Natural killer cell (primary cell): ENCODE data around the gene OARD1. TPM values are rescaled to one million over a fixed set of nuclear protein-coding genes. Genes with fewer than 3 reads are reported as not detected.

Experiments
- ATAC-seq, 3 donors: fragments of 150-1000 bp in 2 of 3; fragments of 200-7000 bp in 1 of 3; cut with Tn5 transposase; 1 replicate in 1 of 3; 2 replicates in 2 of 3; pipeline ENCODE4 v1.10.0; 2021; ENCODE audit warnings: mild to moderate bottlenecking in 2 of 3, moderate library complexity in 2 of 3
- DNase-seq, 2 donors: peaks; one replicate each; pipeline versions ENCODE4 v3.0.0 to v3.0.0-alpha.2; 2013 to 2021; ENCODE audit warnings: mixed read lengths in 1 of 2
- H3K27ac ChIP-seq: one replicate; pipeline ENCODE4 v1.5.1; 2013; ENCODE audit warnings: mild to moderate bottlenecking, low read length
- H3K27me3 ChIP-seq: one replicate; pipeline ENCODE4 v1.6.1; 2013; ENCODE audit warnings: low read length; ENCODE audit not compliant: control insufficient read depth, insufficient read depth
- H3K36me3 ChIP-seq: one replicate; pipeline ENCODE4 v1.6.1; 2013; ENCODE audit warnings: low read length; ENCODE audit not compliant: control insufficient read depth, insufficient read depth
- H3K4me1 ChIP-seq: one replicate; pipeline ENCODE4 v1.6.1; 2013; ENCODE audit warnings: low read length; ENCODE audit not compliant: control insufficient read depth, insufficient read depth
- H3K4me3 ChIP-seq: one replicate; pipeline ENCODE4 v1.5.1; 2013; ENCODE audit warnings: low read length
- H3K9me3 ChIP-seq: one replicate; pipeline ENCODE4 v1.6.1; 2013; ENCODE audit warnings: low read length; ENCODE audit not compliant: control insufficient read depth, insufficient read depth
- H3K27ac Mint-ChIP-seq, 2 donors: one replicate each; pipeline ENCODE4 v1.8.0; 2022; ENCODE audit warnings: mild to moderate bottlenecking in 2 of 2, mixed read lengths in 2 of 2, moderate library complexity in 1 of 2
- H3K27me3 Mint-ChIP-seq, 2 donors: one replicate each; pipeline ENCODE4 v1.8.0; 2022; ENCODE audit warnings: low read depth in 2 of 2, mixed read lengths in 2 of 2
- H3K36me3 Mint-ChIP-seq: one replicate; pipeline ENCODE4 v1.8.0; 2022; ENCODE audit warnings: mixed read lengths
- H3K4me1 Mint-ChIP-seq, 2 donors: one replicate each; pipeline ENCODE4 v1.8.0; 2022; ENCODE audit warnings: mixed read lengths in 2 of 2
- H3K4me3 Mint-ChIP-seq: one replicate; pipeline ENCODE4 v1.8.0; 2022; ENCODE audit warnings: mild to moderate bottlenecking, moderate library complexity, mixed read lengths
- H3K9me3 Mint-ChIP-seq, 2 donors: one replicate each; pipeline ENCODE4 v1.8.0; 2022; ENCODE audit warnings: mixed read lengths in 2 of 2
- CTCF ChIP-seq: fragments of 200-600 bp; IDR thresholded peaks from one replicate; pipeline ENCODE4 v1.8.0; 2022; ENCODE audit warnings: antibody characterized with exemption
- WGBS: methylation state at CpG from one replicate; pipeline ENCODE4 v1.1.7; 2013; ENCODE audit warnings: missing lambda C conversion rate; ENCODE audit not compliant: insufficient coverage; 5-methylcytosine and 5-hydroxymethylcytosine counted together
- intact Hi-C: fragments of 100-400 bp; cut with micrococcal nuclease; formaldehyde crosslinking; loops from one replicate; pipeline ENCODE4 v1.14.2; 2022
- total RNA-seq, 4 donors: library from RNA; stranded (reverse); fragments of 120-200 nt in 1 of 4; gene quantifications; one replicate each; pipeline versions ENCODE4 v1.2.3 to v1.2.4, GENCODE V29; 2013 to 2022

OARD1 gene
- total RNA-seq, 3 donors from 2014 or later (not counting 1 experiment from before 2014, with no cell fraction given), result 30.8 to 36.7 (median 35.5) TPM

GRCh38 chr6:41111017-41111416 is 38.9 kb upstream of the OARD1 start:
- Mint-ChIP-seq H3K36me3 (no peaks in the 10 kb centered on the region), H3K27ac (no peak overlapping the region), H3K4me3 (no peak overlapping the region), H3K4me1 (no peaks in the 10 kb centered on the region), H3K9me3 (no peaks in the 10 kb centered on the region), H3K27me3 (no peaks in the 10 kb centered on the region)
- TF ChIP-seq CTCF, result no peak
- H3K36me3 ChIP-seq, result no peaks in the 10 kb centered on the region
- no peak overlapping the region for H3K4me3 ChIP-seq
- intact Hi-C loops, result no loop called here
- no peaks in the 10 kb centered on the region for H3K9me3 ChIP-seq
- ATAC-seq, result no peak
- no peaks in the 10 kb centered on the region for H3K4me1 ChIP-seq
- 98% methylated on average over 3 of the region's 3 CpGs for WGBS
- no peaks in the 10 kb centered on the region for H3K27me3 ChIP-seq
- DNase-seq, result no peak
- H3K27ac ChIP-seq, result no peak overlapping the region

- Histone ChIP-seq H3K4me1 (no peaks in the 10 kb centered on the region), H3K27me3 (no peaks in the 10 kb centered on the region), H3K36me3 (peaks cover 17% of the 10 kb centered on the region), H3K27ac (no peak overlapping the region), H3K9me3 (no peaks in the 10 kb centered on the region), H3K4me3 (no peak overlapping the region)
- no peaks in the 10 kb centered on the region for H3K27me3 Mint-ChIP-seq
- H3K4me1 Mint-ChIP-seq, result peaks cover 5 to 6% of the 10 kb centered on the region in 2 donors
- H3K27ac Mint-ChIP-seq, result no peak overlapping the region
- intact Hi-C loops, result no loop called here
- WGBS, result 90% methylated on average over 3 of the region's 3 CpGs
- no peak for ATAC-seq
- peaks cover 6% of the 10 kb centered on the region for H3K36me3 Mint-ChIP-seq
- no peak for DNase-seq
- TF ChIP-seq CTCF, result no peak
- no peaks in the 10 kb centered on the region for H3K9me3 Mint-ChIP-seq
- no peak overlapping the region for H3K4me3 Mint-ChIP-seq
These were observed 31.7 kb upstream of the OARD1 start for GRCh38 chr6:41103847-41104246.

GRCh38 chr6:41100871-41101287 is 28.7 kb upstream of the OARD1 start:
- no peak overlapping the region for H3K4me3 Mint-ChIP-seq
- DNase-seq (no peak), ATAC-seq (peak in 1 of 3 donors; percentile 91)
- peaks cover 32% of the 10 kb centered on the region for H3K36me3 Mint-ChIP-seq
- H3K4me1 Mint-ChIP-seq, result peaks cover 5 to 15% of the 10 kb centered on the region in 2 donors
- peaks cover 44% of the 10 kb centered on the region for H3K36me3 ChIP-seq
- no peak overlapping the region for H3K27ac Mint-ChIP-seq
- H3K27me3 ChIP-seq, result no peaks in the 10 kb centered on the region
- intact Hi-C loops, result no loop called here
- 98% methylated on average over 42 of the region's 42 CpGs for WGBS
- no peak for TF ChIP-seq CTCF
- H3K27ac ChIP-seq, result no peak overlapping the region
- no peak overlapping the region for H3K4me3 ChIP-seq
- no peaks in the 10 kb centered on the region for H3K9me3 ChIP-seq
- H3K4me1 ChIP-seq, result no peaks in the 10 kb centered on the region
- H3K27me3 Mint-ChIP-seq, result no peaks in the 10 kb centered on the region
- H3K9me3 Mint-ChIP-seq, result no peaks in the 10 kb centered on the region

GRCh38 chr6:41098366-41098765 is 26.2 kb upstream of the OARD1 start:
- Histone ChIP-seq H3K27ac (no peak overlapping the region), H3K9me3 (no peaks in the 10 kb centered on the region), H3K4me3 (no peak overlapping the region), H3K27me3 (no peaks in the 10 kb centered on the region), H3K4me1 (no peaks in the 10 kb centered on the region), H3K36me3 (peaks cover 66% of the 10 kb centered on the region)
- Mint-ChIP-seq H3K27ac (peak overlapping the region in 1 of 2 donors; percentile 52), H3K4me1 (peaks cover 5 to 15% of the 10 kb centered on the region in 2 donors), H3K27me3 (no peaks in the 10 kb centered on the region), H3K9me3 (no peaks in the 10 kb centered on the region), H3K36me3 (peaks cover 44% of the 10 kb centered on the region), H3K4me3 (no peak overlapping the region)
- no peak for TF ChIP-seq CTCF
- DNase-seq (no peak), ATAC-seq (no peak)
- intact Hi-C loops, result no loop called here
- WGBS, result 87% methylated on average over 3 of the region's 3 CpGs
